Colonic mucosa (tissue), 4 donors: ENCODE measurements around the gene POP5. TPM values are rescaled to one million over a fixed set of nuclear protein-coding genes. Genes with fewer than 3 reads are reported as not detected.

ENCODE experiments used
- DNase-seq: peaks from one replicate; pipeline ENCODE4 v3.0.0-alpha.2; 2020
- H3K27ac ChIP-seq: fragments of 200-600 bp; one replicate; pipeline ENCODE4 v1.8.0; 2021
- H3K27me3 ChIP-seq: fragments of 200-600 bp; one replicate; pipeline ENCODE4 v1.8.0; 2021
- H3K36me3 ChIP-seq: fragments of 200-600 bp; one replicate; pipeline ENCODE4 v1.8.0; 2021
- H3K4me1 ChIP-seq: fragments of 200-600 bp; one replicate; pipeline ENCODE4 v1.8.0; 2021; ENCODE audit warnings: mild to moderate bottlenecking
- H3K4me3 ChIP-seq: fragments of 200-600 bp; one replicate; pipeline ENCODE4 v1.8.0; 2021
- H3K9ac ChIP-seq, 2 donors: one replicate each; pipeline ENCODE4 v1.7.0; 2013; ENCODE audit warnings: control low read depth in 2 of 2, low read depth in 2 of 2, low read length in 2 of 2
- H3K9me3 ChIP-seq: fragments of 200-600 bp; one replicate; pipeline ENCODE4 v1.8.0; 2021
- CTCF ChIP-seq: fragments of 200-600 bp; IDR thresholded peaks from one replicate; pipeline ENCODE4 v1.8.0; 2022; ENCODE audit warnings: antibody characterized with exemption, mild to moderate bottlenecking
- intact Hi-C: fragments of 100-400 bp; cut with DNase I; formaldehyde crosslinking; loops from one replicate; pipeline ENCODE4 v1.14.1; 2022
- total RNA-seq, 2 donors: library from RNA; stranded (reverse); fragmentation: NEBNext Ultra II Directional in 1 of 2; extraction: Animal tissue kit (Norgen Biotek cat#: 25700) in 1 of 2; gene quantifications; one replicate each; pipeline ENCODE4 v1.2.1, GENCODE V29; 2021
- donor health status: healthy.
- donor health status: DM: no; HTN: no; CAD: no.
- donor health status: DM: no; HTN: no; CAD: no.

POP5 gene
- total RNA-seq, 2 donors from 2014 or later, result 22.8 to 77.7 TPM

- Histone ChIP-seq H3K9me3 (no peaks in the 10 kb centered on the region), H3K9ac (no peak overlapping the region), H3K27me3 (no peaks in the 10 kb centered on the region), H3K4me3 (no peak overlapping the region), H3K4me1 (peaks cover 11% of the 10 kb centered on the region), H3K36me3 (peaks cover 31% of the 10 kb centered on the region), H3K27ac (no peak overlapping the region)
- no peak for DNase-seq
- no peak for TF ChIP-seq CTCF
- intact Hi-C loops, result loop anchor here (10.0 kb wide), 1 partner anchor 134 kb away; the partner anchor contains the start of genes GATC and TRIAP1
These were observed 2.0 kb downstream of the POP5 start for GRCh38 chr12:120579179-120579578.

GRCh38 chr12:120574106-120574505, 7.1 kb downstream of the POP5 start:
- Histone ChIP-seq H3K9ac (no peak overlapping the region), H3K4me3 (no peak overlapping the region), H3K27ac (no peak overlapping the region), H3K9me3 (no peaks in the 10 kb centered on the region), H3K4me1 (no peaks in the 10 kb centered on the region), H3K36me3 (peaks cover 47% of the 10 kb centered on the region), H3K27me3 (no peaks in the 10 kb centered on the region)
- DNase-seq, result no peak
- intact Hi-C loops, result loop anchor here (10.0 kb wide), 1 partner anchor 129 kb away; the partner anchor contains the start of genes GATC and TRIAP1
- TF ChIP-seq CTCF, result no peak

GRCh38 chr12:120573560-120573959, 7.6 kb downstream of the POP5 start:
- intact Hi-C loops, result loop anchor here (10.0 kb wide), 1 partner anchor 129 kb away; the partner anchor contains the start of genes GATC and TRIAP1

GRCh38 chr12:120571299-120571698, 9.9 kb downstream of the POP5 start:
- H3K36me3 ChIP-seq, result peaks cover 26% of the 10 kb centered on the region
- no peak overlapping the region for H3K4me3 ChIP-seq
- H3K9ac ChIP-seq, result no peak overlapping the region
- no peak for TF ChIP-seq CTCF
- no peaks in the 10 kb centered on the region for H3K27me3 ChIP-seq
- DNase-seq, result no peak
- H3K4me1 ChIP-seq, result no peaks in the 10 kb centered on the region
- H3K27ac ChIP-seq, result no peak overlapping the region
- no peaks in the 10 kb centered on the region for H3K9me3 ChIP-seq
- intact Hi-C loops, result loop anchor here (10.0 kb wide), 1 partner anchor 126 kb away; the partner anchor contains the start of genes GATC and TRIAP1

More at GRCh38 chr12:120573560-120573959, 7.6 kb downstream of the POP5 start:
- H3K27ac ChIP-seq, result no peak overlapping the region
- H3K9ac ChIP-seq, result no peak overlapping the region
- DNase-seq, result no peak
- H3K4me1 ChIP-seq, result no peaks in the 10 kb centered on the region
- no peaks in the 10 kb centered on the region for H3K27me3 ChIP-seq
- H3K4me3 ChIP-seq, result no peak overlapping the region
- peaks cover 44% of the 10 kb centered on the region for H3K36me3 ChIP-seq
- no peaks in the 10 kb centered on the region for H3K9me3 ChIP-seq
- no peak for TF ChIP-seq CTCF

GRCh38 chr12:120563495-120563894, 17.7 kb downstream of the POP5 start:
- Histone ChIP-seq H3K27me3 (no peaks in the 10 kb centered on the region), H3K4me1 (no peaks in the 10 kb centered on the region), H3K4me3 (no peak overlapping the region), H3K9ac (no peak overlapping the region), H3K9me3 (no peaks in the 10 kb centered on the region), H3K27ac (no peak overlapping the region), H3K36me3 (peaks cover 41% of the 10 kb centered on the region)
- intact Hi-C loops, result no loop called here
- no peak for TF ChIP-seq CTCF
- DNase-seq, result no peak
